ENCODE data around the gene KLHL22. TPM values are rescaled to one million over a fixed set of nuclear protein-coding genes. Genes with fewer than 3 reads are reported as not detected.

Gene KLHL22
- total and polyA plus RNA-seq, 2 of the 8 experiments (the other 6 are each of a cell fraction or from before 2014, with no cell fraction given) = 9.4 to 16.2 TPM

DNA sequence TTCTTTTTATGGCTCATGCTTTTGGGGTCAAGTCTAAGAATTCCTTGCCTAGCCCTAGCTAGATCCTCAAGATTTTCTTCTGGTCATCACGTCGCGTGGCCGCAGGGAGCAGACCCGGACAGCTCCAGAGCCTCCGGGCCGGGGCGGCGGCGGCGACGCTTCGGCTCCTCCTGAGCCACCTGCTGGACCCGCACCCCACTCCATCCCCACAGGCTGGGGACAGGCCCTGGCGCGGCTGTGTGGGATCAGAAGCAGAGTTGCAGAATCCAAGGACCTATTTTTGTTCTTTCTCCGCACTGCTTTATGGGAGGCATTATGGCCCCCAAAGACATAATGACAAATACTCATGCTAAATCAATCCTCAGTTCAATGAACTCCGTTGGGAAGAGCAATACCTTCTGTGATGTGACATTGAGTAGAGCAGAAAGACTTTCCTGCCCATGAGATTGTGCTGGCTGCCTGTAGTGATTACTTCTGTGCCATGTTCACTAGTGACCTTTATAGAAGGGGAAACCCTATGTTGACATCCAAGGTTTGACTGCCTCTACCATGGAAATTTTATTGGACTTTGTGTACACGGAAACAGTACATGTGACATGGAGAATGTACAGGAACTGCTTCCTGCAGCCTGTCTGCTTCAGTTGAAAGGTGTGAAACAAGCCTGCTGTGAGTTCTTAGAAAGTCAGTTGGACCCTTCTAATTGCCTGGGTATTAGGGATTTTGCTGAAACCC is 45.6 kb downstream of the KLHL22 start:
- H3K4ac ChIP-seq (replicated peaks; ENCODE audit: insufficient read length, low read depth, low read length) = no peak overlapping the region
- POLR2A ChIA-PET (ENCODE audit: partially characterized antibody) = no interaction called here
- H3K23me2 ChIP-seq (ENCODE audit: low read depth, low read length) = no peaks in the 10 kb centered on the region; the same call in 1 of the 2 replicates
- H2BK12ac ChIP-seq (ENCODE audit: low read depth, low read length) = no peak overlapping the region
- H3K56ac ChIP-seq (replicated peaks; ENCODE audit: insufficient read length, low read depth, low read length) = no peak overlapping the region
- no peak overlapping the region for H4K5ac ChIP-seq (ENCODE audit: insufficient read length, low read depth, low read length)
- H4K91ac ChIP-seq (replicated peaks; ENCODE audit: insufficient read length, low read length) = no peak overlapping the region
- no peak overlapping the region for H3K14ac ChIP-seq (ENCODE audit: insufficient read length)
- no peak for FAIRE-seq
- H3K79me2 ChIP-seq (ENCODE audit: control insufficient read depth in 1 of 2, insufficient read depth in 2 of 2, low read length in 2 of 2) = no peaks in the 10 kb centered on the region
- WGBS, 2 experiments (ENCODE audit: extremely low coverage in 1 of 2, insufficient coverage in 1 of 2, insufficient read length in 1 of 2, insufficient replicate concordance in 2 of 2, low coverage in 1 of 2, low lambda C conversion rate in 2 of 2, missing lambda C conversion rate in 1 of 2) = 92% methylated on average over 19 of the region's 19 CpGs; no CpG with 5 or more reads in 1 of the 2 experiments
- H3K4me1 ChIP-seq (replicated peaks in 1 of 4; ENCODE audit: control insufficient read depth in 3 of 4, insufficient read depth in 4 of 4, low read length in 3 of 4) = no peaks in the 10 kb centered on the region
- no peak overlapping the region for H2BK20ac ChIP-seq (ENCODE audit: low read length)
- no peak overlapping the region for H2AFZ ChIP-seq (ENCODE audit: low read length)
- H3K18ac ChIP-seq (ENCODE audit: extremely low read depth, low read length) = no peak overlapping the region
- no peak overlapping the region for H3K27ac ChIP-seq (ENCODE audit: low read depth, low read length)
- no peak overlapping the region for H3K9ac ChIP-seq (replicated peaks in 1 of 4; ENCODE audit: extremely low read depth in 1 of 4, low read depth in 3 of 4, low read length in 3 of 4)
- no peak overlapping the region for H3K4me2 ChIP-seq (ENCODE audit: insufficient read depth in 1 of 2, low read depth in 2 of 2, low read length in 2 of 2)
- no peak overlapping the region for H3K4me3 ChIP-seq (ENCODE audit: extremely low read depth in 1 of 4, insufficient read depth in 2 of 4, low read depth in 3 of 4, low read length in 4 of 4)
- TF ChIP-seq RAD21 (IDR thresholded peaks at IDR 0.05 in 1 of 2, conservative IDR thresholded peaks at IDR 0.05 in 1 of 2; ENCODE audit: low read depth in 2 of 2, low read length in 2 of 2) (no peak), CBX5 (IDR thresholded peaks at IDR 0.05; ENCODE audit: low read depth, low read length) (no peak), YY1 (IDR thresholded peaks at IDR 0.05; ENCODE audit: low read depth, low read length) (no peak), POU5F1 (IDR thresholded peaks at IDR 0.05; ENCODE audit: low read depth, low read length) (no peak), HDAC2 (IDR thresholded peaks at IDR 0.05; ENCODE audit: borderline replicate concordance in 1 of 2, low read depth in 2 of 2, low read length in 2 of 2) (no peak)
- CTCF ChIA-PET (ENCODE audit: partially characterized antibody) = interaction anchor here (0.5 kb wide), 1 partner anchor 239 kb away, joined by 3 read pairs; no protein-coding TSS in a partner anchor
- no peaks in the 10 kb centered on the region for H3K9me3 ChIP-seq (ENCODE audit: insufficient read depth in 2 of 2, low read depth in 1 of 2, low read length in 1 of 2)
- H2BK15ac ChIP-seq (ENCODE audit: low read length) = no peak overlapping the region
- H4K8ac ChIP-seq (ENCODE audit: extremely low read depth, insufficient read depth, low read length) = no peak overlapping the region
- DNase-seq (ENCODE audit: low read depth in 1 of 2, low spot score in 2 of 2) = no peak
- no peaks in the 10 kb centered on the region for H3K27me3 ChIP-seq (replicated peaks in 1 of 4; ENCODE audit: control insufficient read depth in 3 of 4, extremely low read depth in 1 of 4, insufficient read depth in 3 of 4, low read length in 3 of 4)
- H4K20me1 ChIP-seq (replicated peaks in 1 of 2; ENCODE audit: control insufficient read depth in 1 of 2, insufficient read depth in 2 of 2, low read length in 2 of 2) = no peaks in the 10 kb centered on the region
- H3K23ac ChIP-seq (ENCODE audit: insufficient read length) = no peak overlapping the region
- no peaks in the 10 kb centered on the region for H3K79me1 ChIP-seq (ENCODE audit: low read depth, low read length)
- no peaks in the 10 kb centered on the region; a peak in 1 of 8 replicates for H3K36me3 ChIP-seq (ENCODE audit: control insufficient read depth in 2 of 4, insufficient read depth in 4 of 4, low read length in 3 of 4)
- no peak overlapping the region for H2AK5ac ChIP-seq (ENCODE audit: low read depth, low read length)
- no peak overlapping the region for H2BK120ac ChIP-seq (replicated peaks; ENCODE audit: low read depth, low read length)
- no peak overlapping the region for H2BK5ac ChIP-seq (ENCODE audit: low read depth, low read length)

All from H1 (cell line).